ENCODE data around the gene GALC.

Gene GALC

DNA sequence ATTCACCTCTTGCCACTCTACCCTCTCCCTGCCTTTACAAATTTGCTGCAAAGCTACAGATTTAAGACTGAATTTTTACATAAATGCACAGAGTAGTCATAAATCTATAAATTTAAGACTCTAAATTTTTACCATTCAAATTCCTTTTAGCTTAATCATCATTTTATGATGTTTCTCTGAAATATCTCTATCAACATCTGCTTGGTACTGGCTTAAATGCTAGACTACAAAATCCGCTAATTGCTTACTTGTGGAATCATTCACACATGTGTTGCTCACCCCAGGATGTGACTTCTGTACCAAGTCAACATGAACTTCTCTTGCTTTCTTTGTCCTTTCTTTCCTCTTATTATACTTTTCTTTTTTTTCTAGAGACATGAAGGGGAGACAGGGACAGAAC lies 109.2 kb downstream of the GALC start:
- in situ Hi-C loops (cut with HindIII; ENCODE audit: low pct_unique_long_range_greater_than_20kb, low sequenced_read_pairs) = no loop called here
- TF ChIP-seq JUND (IDR thresholded peaks at IDR 0.05; ENCODE audit: low read depth) = no peak
- DNase-seq (ENCODE audit: low read depth in 1 of 2, low spot score in 1 of 2) = no peak
